DND-41 (cell line): ENCODE measurements around the gene AFG3L2.

Experiments
- CTCF ChIP-seq: IDR thresholded peaks from 2 replicates; pipeline ENCODE4 v1.5.1; 2012; ENCODE audit warnings: borderline replicate concordance, low read length, moderate library complexity, mild to moderate bottlenecking; ENCODE audit not compliant: poor library complexity, severe bottlenecking; ENCODE audit errors: extremely low read depth
- EZH2 ChIP-seq: IDR thresholded peaks from 3 replicates; pipeline ENCODE4 v1.6.1; 2012; ENCODE audit warnings: borderline replicate concordance, low read depth, mild to moderate bottlenecking, moderate library complexity, low read length, inconsistent platforms; ENCODE audit not compliant: severe bottlenecking

- TF ChIP-seq CTCF (no peak), EZH2 (no peak)
Measured at GRCh38 chr18:12361770-12362378, 15.2 kb downstream of the AFG3L2 start.
